ENCODE results near the gene ETS2.

- TF ChIP-seq CTCF (IDR thresholded peaks at IDR 0.05; ENCODE audit: low read depth, low read length) (no peak), POLR2A (IDR thresholded peaks at IDR 0.05; ENCODE audit: extremely low read depth, insufficient read length) (no peak)
Measured at GRCh38 chr21:38840456-38841300, 34.9 kb downstream of the ETS2 start.

Measured in NB4 (cell line).